Parathyroid adenoma (tissue), 2 donors: ENCODE results near the gene IPO7.

ENCODE experiments used
- H2AFZ ChIP-seq: fragments of 300-600 bp; sonication (generic); one replicate; pipeline ENCODE4 v1.7.0; 2017; ENCODE audit warnings: antibody characterized with exemption, mild to moderate bottlenecking
- H3K27ac ChIP-seq: fragments of 300-600 bp; sonication (generic); one replicate; pipeline ENCODE4 v1.7.0; 2017
- H3K27me3 ChIP-seq: fragments of 300-600 bp; sonication (generic); one replicate; pipeline ENCODE4 v1.7.0; 2017; ENCODE audit warnings: low read length; ENCODE audit not compliant: control insufficient read depth, insufficient read depth
- H3K36me3 ChIP-seq: fragments of 300-600 bp; sonication (generic); one replicate; pipeline ENCODE4 v1.7.0; 2017; ENCODE audit warnings: low read length; ENCODE audit not compliant: control insufficient read depth, insufficient read depth
- H3K4me1 ChIP-seq: fragments of 300-600 bp; sonication (generic); one replicate; pipeline ENCODE4 v1.7.0; 2017; ENCODE audit warnings: control low read depth
- H3K4me2 ChIP-seq: fragments of 300-600 bp; sonication (generic); one replicate; pipeline ENCODE4 v1.7.0; 2017; ENCODE audit warnings: low read length
- H3K4me3 ChIP-seq: fragments of 300-600 bp; sonication (generic); one replicate; pipeline ENCODE4 v1.7.0; 2017; ENCODE audit warnings: low read depth, low read length
- H3K79me2 ChIP-seq: fragments of 300-600 bp; sonication (generic); one replicate; pipeline ENCODE4 v1.7.0; 2017; ENCODE audit warnings: control low read depth
- H3K9ac ChIP-seq: fragments of 300-600 bp; sonication (generic); one replicate; pipeline ENCODE4 v1.7.0; 2017; ENCODE audit warnings: mild to moderate bottlenecking
- H3K9me3 ChIP-seq: fragments of 300-600 bp; sonication (generic); one replicate; pipeline ENCODE4 v1.7.0; 2017; ENCODE audit warnings: low read length; ENCODE audit not compliant: control insufficient read depth
- TF ChIP-seq, protein P1 (sequence below): fragments of 300-600 bp; sonication (generic); IDR thresholded peaks from one replicate; pipeline ENCODE4 v1.7.0; 2017; ENCODE audit warnings: antibody characterized with exemption, mild to moderate bottlenecking
- donor health status: primary hyperparathyroidism.

IPO7 gene

DNA sequence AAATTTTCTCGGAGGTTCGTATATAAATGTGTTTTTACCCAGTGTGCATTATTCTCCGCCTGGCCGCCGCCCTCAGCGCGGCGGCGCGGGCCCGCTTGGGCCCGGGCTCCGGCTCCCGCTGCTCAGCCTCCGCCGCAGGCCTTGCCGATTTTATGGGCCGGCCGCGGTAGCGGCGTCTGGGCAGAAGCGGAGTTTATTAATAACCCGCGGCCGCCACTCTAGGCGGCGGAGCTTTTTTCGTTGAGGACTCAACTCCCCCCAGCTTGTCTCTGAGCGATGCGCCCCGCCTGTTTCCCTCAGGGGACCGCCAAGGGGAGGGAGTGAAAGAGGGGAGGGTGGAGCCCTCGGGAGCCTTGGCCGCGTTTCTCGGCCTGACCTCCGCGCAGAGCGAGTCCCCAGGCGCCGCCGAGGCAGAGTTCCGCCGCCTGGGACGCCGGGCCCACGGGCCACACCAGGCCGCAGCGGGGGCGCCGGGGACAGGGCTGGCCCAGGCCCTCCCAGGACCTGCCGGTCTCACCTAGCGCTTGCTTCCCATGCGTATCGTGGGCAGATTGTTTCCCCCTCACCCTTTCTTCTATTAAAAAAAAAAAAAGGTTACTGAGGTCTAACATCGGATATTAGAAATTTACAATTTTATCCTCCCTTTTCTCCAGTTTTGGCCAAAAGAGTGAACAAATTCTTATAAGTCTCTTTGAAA, 76.8 kb downstream of the IPO7 start:
- Histone ChIP-seq H3K9me3 (no peaks in the 10 kb centered on the region), H2AFZ (peak overlapping the region; percentile 86), H3K79me2 (peaks cover 22% of the 10 kb centered on the region), H3K27ac (peak overlapping the region; percentile 97), H3K4me2 (peak overlapping the region; percentile 68), H3K9ac (peak overlapping the region; percentile 89), H3K36me3 (no peaks in the 10 kb centered on the region), H3K27me3 (no peaks in the 10 kb centered on the region), H3K4me1 (no peaks in the 10 kb centered on the region), H3K4me3 (peak overlapping the region; percentile 90)
- TF ChIP-seq, protein P1, sequence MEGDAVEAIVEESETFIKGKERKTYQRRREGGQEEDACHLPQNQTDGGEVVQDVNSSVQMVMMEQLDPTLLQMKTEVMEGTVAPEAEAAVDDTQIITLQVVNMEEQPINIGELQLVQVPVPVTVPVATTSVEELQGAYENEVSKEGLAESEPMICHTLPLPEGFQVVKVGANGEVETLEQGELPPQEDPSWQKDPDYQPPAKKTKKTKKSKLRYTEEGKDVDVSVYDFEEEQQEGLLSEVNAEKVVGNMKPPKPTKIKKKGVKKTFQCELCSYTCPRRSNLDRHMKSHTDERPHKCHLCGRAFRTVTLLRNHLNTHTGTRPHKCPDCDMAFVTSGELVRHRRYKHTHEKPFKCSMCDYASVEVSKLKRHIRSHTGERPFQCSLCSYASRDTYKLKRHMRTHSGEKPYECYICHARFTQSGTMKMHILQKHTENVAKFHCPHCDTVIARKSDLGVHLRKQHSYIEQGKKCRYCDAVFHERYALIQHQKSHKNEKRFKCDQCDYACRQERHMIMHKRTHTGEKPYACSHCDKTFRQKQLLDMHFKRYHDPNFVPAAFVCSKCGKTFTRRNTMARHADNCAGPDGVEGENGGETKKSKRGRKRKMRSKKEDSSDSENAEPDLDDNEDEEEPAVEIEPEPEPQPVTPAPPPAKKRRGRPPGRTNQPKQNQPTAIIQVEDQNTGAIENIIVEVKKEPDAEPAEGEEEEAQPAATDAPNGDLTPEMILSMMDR: no peak

GRCh38 chr11:9461760-9462134, 77.3 kb downstream of the IPO7 start:
- Histone ChIP-seq H3K4me2 (peak overlapping the region; percentile 68), H3K36me3 (no peaks in the 10 kb centered on the region), H3K79me2 (peaks cover 26% of the 10 kb centered on the region), H2AFZ (peak overlapping the region; percentile 86), H3K27ac (peak overlapping the region; percentile 97), H3K9ac (peak overlapping the region; percentile 89), H3K27me3 (no peaks in the 10 kb centered on the region), H3K4me1 (no peaks in the 10 kb centered on the region), H3K4me3 (peak overlapping the region; percentile 90), H3K9me3 (no peaks in the 10 kb centered on the region)
- TF ChIP-seq, protein P1: no peak

GRCh38 chr11:9462172-9462799, 77.8 kb downstream of the IPO7 start:
- peak overlapping the region; percentile 68 for H3K4me2 ChIP-seq
- no peaks in the 10 kb centered on the region for H3K4me1 ChIP-seq
- peaks cover 31% of the 10 kb centered on the region for H3K79me2 ChIP-seq
- H2AFZ ChIP-seq: peak overlapping the region; percentile 33
- TF ChIP-seq, protein P1: no peak
- H3K9ac ChIP-seq: no peak overlapping the region
- H3K9me3 ChIP-seq: no peaks in the 10 kb centered on the region
- peak overlapping the region; percentile 97 for H3K27ac ChIP-seq
- peak overlapping the region; percentile 90 for H3K4me3 ChIP-seq
- H3K36me3 ChIP-seq: no peaks in the 10 kb centered on the region
- no peaks in the 10 kb centered on the region for H3K27me3 ChIP-seq

- Histone ChIP-seq H3K36me3 (no peaks in the 10 kb centered on the region), H3K9me3 (no peaks in the 10 kb centered on the region), H3K9ac (no peak overlapping the region), H3K4me2 (no peak overlapping the region), H3K27ac (no peak overlapping the region), H3K4me1 (no peaks in the 10 kb centered on the region), H3K79me2 (peaks cover 32% of the 10 kb centered on the region), H3K4me3 (no peak overlapping the region), H2AFZ (no peak overlapping the region), H3K27me3 (no peaks in the 10 kb centered on the region)
- TF ChIP-seq, protein P1: no peak
Observed at GRCh38 chr11:9462806-9463537, 78.5 kb downstream of the IPO7 start.
